SK-N-SH (cell line): ENCODE results near the gene IFNA5.

Experiments
- CTCF ChIP-seq: fragments of 200-600 bp; sonication (generic); IDR thresholded peaks from 2 replicates; pipeline ENCODE4 v1.6.1; 2017; ENCODE audit warnings: antibody characterized with exemption, mild to moderate bottlenecking, moderate library complexity
- EP300 ChIP-seq, 2 experiments: IDR thresholded peaks; 2 replicates each; pipeline versions ENCODE4 v1.4.0 to v1.6.1; 2012; ENCODE audit warnings: borderline replicate concordance in 1 of 2, low read depth in 1 of 2, low read length in 1 of 2
- GABPA ChIP-seq: IDR thresholded peaks from 2 replicates; pipeline ENCODE4 v1.4.0; 2012; ENCODE audit warnings: low read depth, mild to moderate bottlenecking
- MAX ChIP-seq: IDR thresholded peaks from 2 replicates; pipeline ENCODE4 v1.4.0; 2012; ENCODE audit warnings: low read depth
- PBX3 ChIP-seq: IDR thresholded peaks from 2 replicates; pipeline ENCODE4; 2012
- POLR2AphosphoS5 ChIP-seq: IDR thresholded peaks from 2 replicates; pipeline ENCODE4 v1.6.1; 2012; ENCODE audit warnings: low read depth, low read length
- TEAD4 ChIP-seq: IDR thresholded peaks from 2 replicates; pipeline ENCODE4 v1.4.0; 2012; ENCODE audit warnings: mild to moderate bottlenecking, borderline replicate concordance; ENCODE audit not compliant: insufficient read depth
- USF2 ChIP-seq: fragments of 150-350 bp; IDR thresholded peaks from 2 replicates; pipeline ENCODE4 v1.6.1; 2017; ENCODE audit warnings: antibody characterized with exemption, low read length, low read depth, borderline replicate concordance

GRCh38 chr9:21294904-21295538 lies 10.1 kb downstream of the IFNA5 start:
- TF ChIP-seq POLR2AphosphoS5 (no peak), GABPA (no peak), MAX (no peak), TEAD4 (no peak), USF2 (no peak), PBX3 (no peak), EP300 (IDR thresholded peaks at IDR 0.05; ENCODE audit: borderline replicate concordance in 1 of 2, low read depth in 1 of 2, low read length in 1 of 2) (no peak), CTCF (no peak)
